Body of pancreas (tissue), 4 donors: ENCODE data around the gene COL6A2. TPM values are rescaled to one million over a fixed set of nuclear protein-coding genes. Genes with fewer than 3 reads are reported as not detected.
"Not testable (repeated sequence)": the region's sequence is repeated elsewhere in the genome, so short reads cannot be mapped to it uniquely, and the experiment has no call there.

Experiments used
- ATAC-seq: fragments of 150-250 bp; one replicate; pipeline ENCODE4 v1.9.1; 2016
- DNase-seq, 4 donors: peaks; one replicate each; pipeline ENCODE4 v3.0.0-alpha.2; 2019
- H3K27ac ChIP-seq, 4 donors: fragments of 200-600 bp; sonication (generic); 1 replicate in 3 of 4; 2 replicates in 1 of 4; pipeline versions ENCODE4 v1.5.1 to v1.6.1; 2016 to 2019; ENCODE audit warnings: mild to moderate bottlenecking in 1 of 4, mixed read lengths in 1 of 4, moderate library complexity in 1 of 4
- H3K27me3 ChIP-seq, 2 donors: fragments of 200-600 bp; sonication (generic); one replicate each; pipeline ENCODE4 v1.6.0; 2016; ENCODE audit warnings: mild to moderate bottlenecking in 1 of 2
- H3K36me3 ChIP-seq, 2 donors: fragments of 200-600 bp; sonication (generic); replicated peaks in 1 of 2; 2 replicates each; pipeline ENCODE4 v1.5.1; 2016; ENCODE audit warnings: low read depth in 2 of 2; ENCODE audit not compliant: insufficient read depth in 1 of 2
- H3K4me1 ChIP-seq: fragments of 200-600 bp; sonication (generic); one replicate; pipeline ENCODE4 v1.6.0; 2016
- H3K4me3 ChIP-seq, 2 donors: fragments of 200-600 bp; sonication (generic); 1 replicate in 1 of 2; 2 replicates in 1 of 2; pipeline ENCODE4 v1.5.1; 2016 to 2019
- H3K9me3 ChIP-seq, 3 donors: fragments of 200-600 bp; sonication (generic); 1 replicate in 2 of 3; 2 replicates in 1 of 3; pipeline ENCODE4 v1.5.1; 2016
- POLR2A ChIP-seq, 3 donors: fragments of 450-650 bp; IDR thresholded peaks; one replicate each; pipeline ENCODE4 v1.6.1; 2016; ENCODE audit warnings: antibody characterized with exemption in 3 of 3, mild to moderate bottlenecking in 2 of 3
- WGBS, 2 donors: methylation state at CpG; one replicate each; pipeline ENCODE4 v1.1.5; 2017; 5-methylcytosine and 5-hydroxymethylcytosine counted together
- intact Hi-C: fragments of 100-400 bp; cut with DNase I; formaldehyde crosslinking; loops from one replicate; pipeline ENCODE4 v1.15.1; 2023
- total RNA-seq, 2 donors: library from RNA; depleted of rRNA; stranded (reverse); fragments of >200 nt; gene quantifications; one replicate each; pipeline ENCODE4 v1.1.0, GENCODE V29; 2016
- TF ChIP-seq, protein P1 (sequence below), 7 experiments: fragments of 450-650 bp in 4 of 7; fragments of 200-600 bp in 3 of 7; sonication (generic) in 3 of 7; IDR thresholded peaks; one replicate each; pipeline ENCODE4 v1.5.1; 2016 to 2019; ENCODE audit warnings: antibody characterized with exemption in 7 of 7

COL6A2 gene
- total RNA-seq, 2 donors from 2014 or later = 72.1 to 339 TPM

DNA sequence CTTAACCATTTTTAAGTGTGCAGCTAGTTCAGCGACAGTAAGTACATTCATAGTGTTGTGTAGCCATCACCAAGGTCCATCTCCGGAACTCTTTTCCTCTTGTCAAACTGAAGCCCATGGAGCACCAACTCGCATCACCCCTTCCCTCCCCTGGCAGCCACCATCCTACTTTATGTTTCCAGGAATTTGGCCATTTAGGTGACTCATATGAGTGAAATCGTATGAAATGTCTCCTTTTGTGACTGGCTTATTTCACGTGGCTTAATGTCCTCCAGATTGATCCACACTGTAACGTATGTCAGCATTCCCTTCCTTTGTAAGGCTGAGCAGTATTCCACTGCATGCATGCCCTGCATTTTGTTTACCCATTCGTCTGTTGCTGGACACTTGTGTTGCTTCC lies 2.5 kb downstream of the COL6A2 start:
- Histone ChIP-seq H3K27ac (no peak overlapping the region), H3K4me1 (peaks cover 15% of the 10 kb centered on the region), H3K4me3 (no peak overlapping the region), H3K36me3 (no peaks in the 10 kb centered on the region), H3K27me3 (peaks cover 0 to 6% of the 10 kb centered on the region in 2 donors), H3K9me3 (no peaks in the 10 kb centered on the region)
- DNase-seq (peak in 1 of 4 donors; percentile 2), ATAC-seq (no peak)
- 58 to 70% methylated on average over 7 of the region's 7 CpGs for WGBS, 2 donors
- intact Hi-C loops = no loop called here
- TF ChIP-seq, protein P1, sequence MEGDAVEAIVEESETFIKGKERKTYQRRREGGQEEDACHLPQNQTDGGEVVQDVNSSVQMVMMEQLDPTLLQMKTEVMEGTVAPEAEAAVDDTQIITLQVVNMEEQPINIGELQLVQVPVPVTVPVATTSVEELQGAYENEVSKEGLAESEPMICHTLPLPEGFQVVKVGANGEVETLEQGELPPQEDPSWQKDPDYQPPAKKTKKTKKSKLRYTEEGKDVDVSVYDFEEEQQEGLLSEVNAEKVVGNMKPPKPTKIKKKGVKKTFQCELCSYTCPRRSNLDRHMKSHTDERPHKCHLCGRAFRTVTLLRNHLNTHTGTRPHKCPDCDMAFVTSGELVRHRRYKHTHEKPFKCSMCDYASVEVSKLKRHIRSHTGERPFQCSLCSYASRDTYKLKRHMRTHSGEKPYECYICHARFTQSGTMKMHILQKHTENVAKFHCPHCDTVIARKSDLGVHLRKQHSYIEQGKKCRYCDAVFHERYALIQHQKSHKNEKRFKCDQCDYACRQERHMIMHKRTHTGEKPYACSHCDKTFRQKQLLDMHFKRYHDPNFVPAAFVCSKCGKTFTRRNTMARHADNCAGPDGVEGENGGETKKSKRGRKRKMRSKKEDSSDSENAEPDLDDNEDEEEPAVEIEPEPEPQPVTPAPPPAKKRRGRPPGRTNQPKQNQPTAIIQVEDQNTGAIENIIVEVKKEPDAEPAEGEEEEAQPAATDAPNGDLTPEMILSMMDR (IDR thresholded peaks at IDR 0.05) = no peak
- no peak for TF ChIP-seq POLR2A (IDR thresholded peaks at IDR 0.05)

DNA sequence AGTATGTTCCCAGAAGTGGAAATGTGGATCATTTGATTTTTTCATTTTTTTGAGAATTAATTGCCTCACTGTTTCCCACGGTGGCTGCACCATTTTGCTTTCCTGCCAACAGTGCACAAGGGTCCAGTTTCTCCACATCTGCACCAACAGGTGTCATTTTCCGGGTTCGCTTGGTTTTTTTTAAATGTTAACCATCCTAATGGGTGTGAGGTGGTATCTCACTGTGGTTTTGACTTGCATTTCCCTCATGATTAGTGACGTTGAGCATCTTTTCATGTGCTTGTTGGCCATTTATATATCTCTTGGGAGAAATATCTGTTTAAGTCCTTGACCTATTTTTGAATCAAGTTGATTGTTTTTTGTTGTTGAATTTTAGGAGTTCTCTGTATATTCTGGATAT lies 3.0 kb downstream of the COL6A2 start:
- no peak overlapping the region for H3K27ac ChIP-seq

DNA sequence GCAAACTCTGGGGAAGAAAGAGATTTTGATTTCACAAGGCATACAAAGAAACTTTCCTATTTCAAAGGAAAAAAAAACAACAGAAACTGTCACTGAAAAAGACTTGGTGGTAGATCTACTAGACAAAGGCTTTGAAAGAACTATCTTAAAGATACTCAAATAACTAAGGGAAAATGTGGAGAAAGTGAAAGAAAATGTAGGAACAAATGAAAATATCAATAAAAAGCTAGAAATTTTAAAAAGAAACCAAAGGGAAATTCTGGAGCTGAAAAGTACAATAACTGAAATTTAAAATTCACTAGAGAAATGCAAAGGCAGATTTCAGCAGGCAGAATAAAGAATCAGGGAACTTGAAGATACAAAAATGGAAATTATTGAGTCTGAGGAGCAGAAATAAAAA lies 6.2 kb downstream of the COL6A2 start:
- intact Hi-C loops = no loop called here
- Histone ChIP-seq H3K4me3 (no peak overlapping the region), H3K27me3 (no peaks in the 10 kb centered on the region), H3K9me3 (peaks cover 0 to 6% (median 0%) of the 10 kb centered on the region in 3 donors), H3K27ac (no peak overlapping the region), H3K36me3 (no peaks in the 10 kb centered on the region), H3K4me1 (no peaks in the 10 kb centered on the region)
- no peak for ATAC-seq
- TF ChIP-seq, protein P1 (IDR thresholded peaks at IDR 0.05) = no peak
- TF ChIP-seq POLR2A (IDR thresholded peaks at IDR 0.05) = no peak
- no peak for DNase-seq

More for the DNA sequence above, 3.0 kb downstream of the COL6A2 start:
- peaks cover 15% of the 10 kb centered on the region for H3K4me1 ChIP-seq
- intact Hi-C loops = no loop called here
- H3K9me3 ChIP-seq = no peaks in the 10 kb centered on the region
- no peaks in the 10 kb centered on the region for H3K36me3 ChIP-seq
- no peak overlapping the region for H3K4me3 ChIP-seq
- ATAC-seq = no peak
- TF ChIP-seq POLR2A (IDR thresholded peaks at IDR 0.05) = no peak
- TF ChIP-seq, protein P1 (IDR thresholded peaks at IDR 0.05) = no peak
- peaks cover 0 to 6% of the 10 kb centered on the region in 2 donors for H3K27me3 ChIP-seq
- WGBS, 2 donors = 69 to 73% methylated on average over 4 of the region's 4 CpGs
- no peak for DNase-seq

DNA sequence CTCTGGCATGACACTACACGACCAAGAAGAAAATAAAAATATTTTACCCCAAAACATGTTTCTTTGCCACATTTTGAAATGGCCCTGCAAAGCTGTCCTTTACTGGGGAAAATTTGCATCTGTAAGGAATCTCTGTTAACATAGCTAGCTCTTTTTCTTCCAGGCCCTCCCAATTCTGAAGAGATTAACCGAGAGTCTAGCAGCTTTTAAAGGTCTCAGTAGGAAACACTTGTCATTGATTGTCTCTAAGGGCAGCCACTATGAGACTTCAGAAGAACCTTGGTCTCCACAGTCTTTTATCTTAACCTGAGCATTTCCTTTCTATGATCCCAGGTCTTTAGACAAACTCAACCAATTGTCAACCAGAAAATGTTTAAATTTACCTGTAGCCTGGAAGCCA lies 9.5 kb downstream of the COL6A2 start:
- intact Hi-C loops, ATAC-seq, H3K4me1 ChIP-seq, H3K27ac ChIP-seq, DNase-seq, H3K27me3 ChIP-seq, H3K36me3 ChIP-seq, H3K9me3 ChIP-seq, H3K4me3 ChIP-seq: not testable (repeated sequence)
- WGBS, 2 donors = 31 to 35% methylated on average over 2 of the region's 2 CpGs

DNA sequence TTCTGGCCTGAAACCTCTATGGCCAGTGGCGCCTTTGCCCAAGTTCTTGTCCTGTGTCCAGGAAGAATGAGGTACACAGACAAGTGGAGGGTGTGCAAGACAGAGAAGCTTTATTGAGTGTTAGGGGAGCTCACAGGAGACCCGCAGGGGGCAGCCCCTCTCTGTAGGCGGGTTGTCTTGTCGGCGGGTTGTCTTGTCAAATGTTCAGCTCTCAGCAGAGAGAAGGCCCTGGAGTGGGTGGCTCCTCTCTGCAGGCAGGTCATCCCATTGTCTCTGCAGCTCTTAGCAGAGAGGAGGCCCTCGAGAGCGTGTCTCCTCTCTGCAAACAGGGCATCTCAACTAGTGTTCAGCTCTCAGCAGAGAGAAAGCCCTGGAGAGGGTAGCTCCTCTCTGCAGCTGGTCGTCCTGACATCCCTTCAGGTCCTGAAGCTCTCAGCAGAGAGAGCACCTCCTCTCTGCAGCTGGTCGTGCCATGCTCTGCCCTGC lies 11.0 kb downstream of the COL6A2 start:
- intact Hi-C loops = no loop called here
- TF ChIP-seq, protein P1 (IDR thresholded peaks at IDR 0.05) = no peak
- TF ChIP-seq POLR2A (IDR thresholded peaks at IDR 0.05) = no peak
- Histone ChIP-seq H3K27ac (no peak overlapping the region), H3K4me3 (no peak overlapping the region), H3K9me3 (peaks cover 0 to 6% (median 0%) of the 10 kb centered on the region in 3 donors), H3K4me1 (no peaks in the 10 kb centered on the region), H3K36me3 (no peaks in the 10 kb centered on the region), H3K27me3 (no peaks in the 10 kb centered on the region)
- ATAC-seq (no peak), DNase-seq (peak in 1 of 4 donors; percentile 5)
- WGBS, 2 donors = 69 to 83% methylated on average over 5 to 9 of the region's 9 CpGs
